GM12878 (cell line): ENCODE data around the gene TTLL13. TPM values are rescaled to one million over a fixed set of nuclear protein-coding genes. Genes with fewer than 3 reads are reported as not detected.

Experiments used
- ATAC-seq: fragments of 200-7000 bp; cut with Tn5 transposase; 3 replicates; pipeline ENCODE4 v1.9.1; 2020; ENCODE audit warnings: mild to moderate bottlenecking, moderate library complexity
- BruUV-seq: library from RNA; stranded (reverse); fragments of 400-500 nt; replicated peaks from 2 replicates; lab custom pipeline; 2021; lab: Mats Ljungman, UMichigan
- CTCF ChIA-PET: fragments of 300-600 bp; sonication (Branson Sonifier 250); formaldehyde crosslinking; extraction: SDS; loops from one replicate; lab custom pipeline; 2021; ENCODE audit warnings: inconsistent platforms; lab: Yijun Ruan, JAX
- POLR2A ChIA-PET: fragments of 350-600 bp; formaldehyde crosslinking; extraction: SDS; loops from one replicate; lab custom pipeline; 2021; ENCODE audit warnings: inconsistent platforms; lab: Charles Lee
- RAD21 ChIA-PET: fragments of 300-600 bp; sonication (Branson Sonifier 250); formaldehyde crosslinking; loops from one replicate; lab custom pipeline; 2023; ENCODE audit warnings: antibody characterized with exemption; ENCODE audit not compliant: unreplicated experiment; lab: Charles Lee
- SMC1A ChIA-PET: fragments of 300-600 bp; sonication (Branson Sonifier 250); formaldehyde crosslinking; loops from one replicate; lab custom pipeline; 2023; ENCODE audit not compliant: unreplicated experiment, uncharacterized antibody; lab: Charles Lee
- DNase-seq: peaks from one replicate; pipeline ENCODE4 v3.0.0-alpha.2; 2011; ENCODE audit warnings: low read depth, low spot score
- FAIRE-seq: peaks from 3 replicates; lab custom pipeline; 2011; peaks lifted over from hg19 to GRCh38; lab: Jason Lieb, UNC
- H2AFZ ChIP-seq: 2 replicates; pipeline ENCODE4 v1.6.0; 2011; ENCODE audit warnings: low read depth, low read length, control low read depth; ENCODE audit not compliant: control insufficient read depth
- H3K27ac ChIP-seq: 2 replicates; pipeline ENCODE4 v1.5.1; 2011; ENCODE audit warnings: control low read depth; ENCODE audit not compliant: control insufficient read depth, insufficient read depth
- H3K27me3 ChIP-seq, 2 experiments: replicated peaks in 1 of 2; 2 replicates each; pipeline versions ENCODE4 v1.6.0 to v1.6.1; 2011; ENCODE audit warnings: low read length in 1 of 2; ENCODE audit not compliant: control insufficient read depth in 2 of 2, insufficient read depth in 2 of 2
- H3K36me3 ChIP-seq, 2 experiments: 2 replicates each; pipeline ENCODE4 v1.5.1; 2011; ENCODE audit warnings: low read length in 1 of 2; ENCODE audit not compliant: control insufficient read depth in 2 of 2, insufficient read depth in 2 of 2
- H3K4me1 ChIP-seq: 2 replicates; pipeline ENCODE4 v1.6.1; 2011; ENCODE audit warnings: mild to moderate bottlenecking, low read length, moderate library complexity, mixed read lengths; ENCODE audit not compliant: control insufficient read depth, insufficient read depth
- H3K4me2 ChIP-seq: 2 replicates; pipeline ENCODE4 v1.6.0; 2011; ENCODE audit warnings: control low read depth; ENCODE audit not compliant: control insufficient read depth, insufficient read depth
- H3K4me3 ChIP-seq: fragments of 200-600 bp; sonication (generic); 2 replicates; pipeline ENCODE4 v1.5.1; 2016
- H3K79me2 ChIP-seq: 2 replicates; pipeline ENCODE4 v1.6.0; 2011; ENCODE audit warnings: low read length; ENCODE audit not compliant: control insufficient read depth, insufficient read depth
- H3K9ac ChIP-seq: 2 replicates; pipeline ENCODE4 v1.8.0; 2011; ENCODE audit warnings: low read length, control low read depth, mixed read lengths; ENCODE audit not compliant: control insufficient read depth, insufficient read depth
- H3K9me3 ChIP-seq: replicated peaks from 3 replicates; pipeline ENCODE4 v1.5.1; 2011; ENCODE audit warnings: mild to moderate bottlenecking, low read length; ENCODE audit not compliant: control insufficient read depth, insufficient read depth
- H4K20me1 ChIP-seq: 2 replicates; pipeline ENCODE4 v1.6.0; 2011; ENCODE audit not compliant: control insufficient read depth, insufficient read depth
- BACH1 ChIP-seq: fragments of 450-650 bp; IDR thresholded peaks from 2 replicates; pipeline ENCODE4 v1.6.1; 2017; ENCODE audit warnings: mild to moderate bottlenecking, borderline replicate concordance
- BHLHE40 ChIP-seq, 2 experiments: fragments of 450-650 bp in 1 of 2; IDR thresholded peaks; 2 replicates each; pipeline ENCODE4 v1.6.1; 2011 to 2017; ENCODE audit warnings: low read depth in 2 of 2, borderline replicate concordance in 1 of 2, improper control_type of control experiment in 1 of 2, low read length in 1 of 2, mild to moderate bottlenecking in 1 of 2
- CREB1 ChIP-seq: IDR thresholded peaks from 2 replicates; pipeline ENCODE4 v1.6.1; 2012; ENCODE audit warnings: low read depth, mild to moderate bottlenecking, inconsistent platforms
- DPF2 ChIP-seq: fragments of 450-650 bp; IDR thresholded peaks from 2 replicates; pipeline ENCODE4 v1.6.1; 2017; ENCODE audit warnings: mild to moderate bottlenecking
- EGR1 ChIP-seq, 2 experiments: IDR thresholded peaks; 1 replicate in 1 of 2; 2 replicates in 1 of 2; pipeline ENCODE4 v1.6.1; 2011 to 2012; ENCODE audit warnings: low read depth in 2 of 2, low read length in 2 of 2, borderline replicate concordance in 1 of 2, mild to moderate bottlenecking in 1 of 2, moderate library complexity in 1 of 2
- GATAD2B ChIP-seq: fragments of 450-650 bp; conservative IDR thresholded peaks from 2 replicates; pipeline ENCODE4 v1.6.1; 2017; ENCODE audit warnings: low read depth, mild to moderate bottlenecking, moderate library complexity
- LARP7 ChIP-seq: fragments of 450-650 bp; IDR thresholded peaks from 2 replicates; pipeline ENCODE4 v1.6.1; 2017; ENCODE audit warnings: mild to moderate bottlenecking
- NFYA ChIP-seq: IDR thresholded peaks from 2 replicates; pipeline ENCODE4 v1.6.1; 2011; ENCODE audit warnings: low read depth, mild to moderate bottlenecking, low read length, improper control_type of control experiment, borderline replicate concordance
- POLR2AphosphoS5 ChIP-seq: IDR thresholded peaks from 2 replicates; pipeline ENCODE4 v1.6.1; 2011; ENCODE audit warnings: mild to moderate bottlenecking, low read length, inconsistent platforms
- RELA ChIP-seq: fragments of 450-650 bp; IDR thresholded peaks from 2 replicates; pipeline ENCODE4 v1.8.0; 2014; ENCODE audit warnings: borderline replicate concordance; ENCODE audit not compliant: partially characterized antibody
- SPI1 ChIP-seq: IDR thresholded peaks from 2 replicates; pipeline ENCODE4 v1.6.1; 2011; ENCODE audit warnings: low read depth, mild to moderate bottlenecking, low read length, moderate library complexity, borderline replicate concordance; ENCODE audit not compliant: insufficient read depth
- ZBTB40 ChIP-seq: fragments of 450-650 bp; IDR thresholded peaks from 2 replicates; pipeline ENCODE4 v1.6.1; 2016; ENCODE audit warnings: mild to moderate bottlenecking, moderate library complexity, borderline replicate concordance
- ZNF687 ChIP-seq: fragments of 450-650 bp; IDR thresholded peaks from 2 replicates; pipeline ENCODE4 v1.6.1; 2017; ENCODE audit warnings: mild to moderate bottlenecking, moderate library complexity
- WGBS: methylation state at CpG from one replicate; pipeline ENCODE4 v1.1.6; 2016; ENCODE audit warnings: low lambda C conversion rate; ENCODE audit not compliant: insufficient replicate concordance, insufficient coverage; ENCODE audit errors: missing lambda C conversion rate; 5-methylcytosine and 5-hydroxymethylcytosine counted together
- in situ Hi-C: fragments of 300-500 bp; cut with MboI; formaldehyde crosslinking; loops from 9 replicates; pipeline ENCODE4 v1.14.3; 2018; ENCODE audit warnings: mixed read lengths
- intact Hi-C: fragments of 100-400 bp; cut with micrococcal nuclease; formaldehyde crosslinking; loops from one replicate; pipeline ENCODE4 v1.14.2; 2022; ENCODE audit not compliant: unreplicated experiment
- polyA plus RNA-seq, 11 experiments: library from polyadenylated mRNA; depleted of rRNA in 4 of 11; unstranded in 6 of 11; stranded (reverse) in 5 of 11; fragments of >200 nt; fragmentation: Nextera tagmentation in 4 of 11; fragmentation: Illumina TruSeq in 1 of 11; extraction: Ambion mirVana in 4 of 11; extraction: Trizol in 1 of 11; gene quantifications; 1 replicate in 1 of 11; 2 replicates in 10 of 11; pipeline versions ENCODE4 v1.2.1 to v1.2.3, GENCODE V29; 2011 to 2016; ENCODE audit warnings: inconsistent platforms in 2 of 11, missing spikeins in 2 of 11, low read depth in 1 of 11
- total RNA-seq, 4 experiments: library from RNA; depleted of rRNA in 3 of 4; stranded (reverse); fragments of >200 nt in 3 of 4; fragmentation: Illumina TruSeq in 1 of 4; extraction: Trizol in 1 of 4; gene quantifications; 2 replicates each; pipeline versions ENCODE4 v1.2.1 to v1.2.3, GENCODE V29; 2013 to 2021

TTLL13 gene
- total and polyA plus RNA-seq, 10 of the 15 experiments (the other 5 are each of a cell fraction or from before 2014, with no cell fraction given): 0.03 to 0.32 (median 0.13) TPM; not detected in 1

GRCh38 chr15:90201130-90201943, 48.0 kb upstream of the TTLL13 start, which contains the start of gene SEMA4B:
Gene SEMA4B (plus strand): TSS chr15:90201330. CDS start chr15:90201579, 249 bp downstream.
- ChIA-PET CTCF (interaction anchor here (1.0 to 2.5 kb wide), 16 partner anchors 10 to 92 kb away, joined by 3 to 22 read pairs (median 5); partner anchors contain the start of genes CIB1, GDPGP1 and TTLL13), SMC1A (interaction anchor here (0.7 to 4.7 kb wide), 13 partner anchors 11 to 81 kb away, joined by 3 to 45 read pairs (median 6); partner anchors contain the start of genes CIB1 and GDPGP1), POLR2A (interaction anchor here (0.5 to 7.0 kb wide), 14 partner anchors 10 to 187 kb away, joined by 3 to 101 read pairs (median 5); partner anchors contain the start of genes CIB1 and GDPGP1), RAD21 (interaction anchor here (0.6 to 4.5 kb wide), 11 partner anchors 10 to 67 kb away, joined by 3 to 30 read pairs (median 5); partner anchors contain the start of genes CIB1 and GDPGP1)
- peak within 1 kb of the TSS; percentile 95 for H3K4me3 ChIP-seq
- ATAC-seq (peak; percentile 94), DNase-seq (no peak), FAIRE-seq (no peak)
- no peaks in the 10 kb centered on the region; a peak in 1 of 4 replicates for H3K36me3 ChIP-seq
- no TSS peak for BruUV-seq
- no peaks in the 10 kb centered on the region for H3K27me3 ChIP-seq
- H2AFZ ChIP-seq: peak within 1 kb of the TSS; percentile 77
- under 1% methylated on average over 54 of the region's 88 CpGs for WGBS
- H3K9me3 ChIP-seq: no peaks in the 10 kb centered on the region
- H3K9ac ChIP-seq: peak within 1 kb of the TSS; percentile 68
- H3K79me2 ChIP-seq: no peaks in the 10 kb centered on the region; the same call in 1 of the 2 replicates
- H4K20me1 ChIP-seq: no peaks in the 10 kb centered on the region; the same call in 1 of the 2 replicates
- H3K4me1 ChIP-seq: peaks cover 14% of the 10 kb centered on the region
- intact Hi-C loops (loop anchor here (5.0 kb wide), 1 partner anchor 39 kb away; no protein-coding TSS in a partner anchor), in situ Hi-C loops (no loop called here)
- peak within 1 kb of the TSS; percentile 37; the same call in 1 of the 2 replicates for H3K27ac ChIP-seq
- H3K4me2 ChIP-seq: peak within 1 kb of the TSS; percentile 82
- TF ChIP-seq RELA (peak; percentile 41), DPF2 (peak; percentile 67), NFYA (no peak), LARP7 (peak; percentile 93), ZNF687 (peak; percentile 42; the same call in 1 of the 2 replicates), EGR1 (IDR thresholded peaks at IDR 0.05; ENCODE audit: borderline replicate concordance in 1 of 2, low read depth in 2 of 2, low read length in 2 of 2) (no peak), GATAD2B (peak; percentile 90), BHLHE40 (IDR thresholded peaks at IDR 0.05; ENCODE audit: borderline replicate concordance in 1 of 2, low read depth in 2 of 2, low read length in 1 of 2) (peak in 1 of 2 experiments; percentile 92; a peak in 2 of 4 replicates), CREB1 (0 out of 2 replicates have a peak, but pooled peaks have one; percentile 9), POLR2AphosphoS5 (peak; percentile 30; the same call in 1 of the 2 replicates), ZBTB40 (no peak), SPI1 (peak; percentile 60; the same call in 1 of the 2 replicates), BACH1 (peak; percentile 56; the same call in 1 of the 2 replicates)
